HG03432 (cell line): ENCODE data around the gene MRPL10.

ENCODE experiments used
- ATAC-seq: cut with Tn5 transposase; IDR thresholded peaks from one replicate; pipeline ENCODE4 v1.9.1; 2021; ENCODE audit warnings: mild to moderate bottlenecking, moderate library complexity; ENCODE audit not compliant: unreplicated experiment

Gene MRPL10

GRCh38 chr17:47840742-47841487, 9.6 kb upstream of the MRPL10 start, which contains the start of gene SCRN2:
TSS of gene SCRN2 (minus strand) at chr17:47841273. CDS start at chr17:47840843, 430 bp downstream.
- peak; percentile 88 for ATAC-seq

- ATAC-seq: no peak
Measured at GRCh38 chr17:47840001-47840741, 8.8 kb upstream of the MRPL10 start.

- no peak for ATAC-seq
Measured at GRCh38 chr17:47839071-47839470, 7.7 kb upstream of the MRPL10 start.

- ATAC-seq: no peak
Measured at GRCh38 chr17:47838636-47839035, 7.3 kb upstream of the MRPL10 start.

GRCh38 chr17:47837401-47838039, 6.2 kb upstream of the MRPL10 start:
- no peak for ATAC-seq

DNA sequence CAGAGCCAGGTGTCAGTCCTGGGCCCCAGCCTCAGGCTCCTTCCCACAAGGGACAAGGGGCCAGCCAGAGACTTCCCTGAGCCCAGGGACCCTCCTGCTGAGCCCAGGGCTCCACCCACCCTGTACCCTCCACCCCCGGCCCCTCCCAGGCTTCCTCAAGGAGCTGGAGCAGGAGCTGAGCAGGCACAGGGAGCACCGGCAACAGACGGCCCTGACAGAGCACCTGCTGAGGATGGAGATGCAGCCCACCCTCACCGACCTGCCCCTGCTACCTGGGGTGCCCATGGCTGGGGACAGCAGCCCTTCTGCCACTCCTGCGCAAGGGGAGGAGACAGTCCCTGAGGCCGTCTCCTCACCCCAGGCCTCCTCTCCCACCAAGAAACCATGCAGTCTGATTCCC, 5.3 kb upstream of the MRPL10 start:
- ATAC-seq: no peak

DNA sequence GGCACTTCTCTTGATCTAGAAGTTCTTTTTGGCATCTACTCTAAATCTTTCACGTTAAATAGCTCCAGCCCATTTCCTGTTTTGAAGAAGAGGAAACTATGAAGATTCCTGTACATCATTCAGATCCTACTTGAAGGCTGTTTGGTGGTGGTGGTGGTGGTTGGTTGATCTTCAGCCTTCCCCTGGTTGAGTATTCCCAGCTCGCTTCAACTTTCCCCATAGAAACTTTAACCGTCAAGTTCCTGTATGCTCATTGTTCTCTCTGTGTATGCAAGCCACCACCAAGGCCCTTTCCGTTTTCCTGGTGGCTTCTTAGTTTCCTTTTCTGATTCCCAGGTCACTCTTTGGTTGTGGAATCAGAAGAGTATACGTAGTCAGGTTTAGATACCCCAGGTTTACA, 3.4 kb upstream of the MRPL10 start:
- no peak for ATAC-seq

GRCh38 chr17:47831934-47832327, 590 bp upstream of the MRPL10 start:
- peak; percentile 6 for ATAC-seq

DNA sequence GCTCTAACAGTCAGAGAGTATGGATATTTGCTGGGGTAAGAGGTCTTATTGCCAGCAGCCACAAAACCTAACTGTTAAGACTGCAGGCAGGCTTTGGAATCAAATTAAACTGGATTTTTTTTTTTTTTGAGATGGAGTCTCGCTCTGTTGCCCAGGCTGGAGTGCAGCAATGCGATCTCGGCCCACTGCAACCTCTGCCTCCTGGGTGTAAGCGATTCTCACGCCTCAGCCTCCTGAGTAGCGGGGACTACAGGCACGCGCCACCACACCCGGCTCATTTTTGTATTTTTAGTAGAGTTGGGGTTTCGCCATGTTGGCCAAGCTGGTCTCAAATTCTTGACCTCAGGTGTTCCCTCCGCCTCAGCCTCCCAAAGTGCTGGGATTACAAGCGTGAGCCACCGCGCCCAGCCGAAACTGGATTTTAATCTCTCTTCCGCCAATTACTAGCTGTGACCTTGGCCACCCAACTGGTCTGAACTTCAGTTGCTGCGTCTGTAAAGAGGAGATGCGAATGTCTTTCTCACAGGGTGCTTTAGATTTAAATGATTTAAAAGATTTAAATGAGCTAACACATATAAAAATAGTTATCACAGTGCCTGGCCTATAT, 842 bp downstream of the MRPL10 start:
- no peak for ATAC-seq

- no peak for ATAC-seq
Measured at GRCh38 chr17:47829870-47830269, 1.5 kb downstream of the MRPL10 start.

GRCh38 chr17:47823519-47823918, 7.8 kb downstream of the MRPL10 start:
- ATAC-seq: no peak

DNA sequence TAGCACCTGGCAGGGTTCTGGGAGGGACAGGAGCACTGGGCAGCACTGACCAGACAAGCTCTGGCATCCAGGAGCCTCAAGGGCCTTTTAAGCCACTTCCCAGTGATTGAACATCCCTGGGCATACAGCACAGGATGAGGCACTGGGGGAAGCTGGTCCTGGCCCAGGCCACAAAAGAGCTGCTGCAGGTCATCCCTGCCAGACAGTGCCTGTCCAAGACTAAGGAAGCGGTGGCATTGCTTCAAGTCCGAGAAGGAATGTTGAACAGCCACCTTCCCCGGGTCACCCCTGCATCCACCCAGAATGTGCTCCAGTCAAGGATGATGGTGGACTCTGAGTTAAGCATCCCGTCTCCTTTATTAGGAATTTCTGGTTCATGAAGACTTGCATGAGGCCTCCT, 8.6 kb downstream of the MRPL10 start:
- no peak for ATAC-seq

DNA sequence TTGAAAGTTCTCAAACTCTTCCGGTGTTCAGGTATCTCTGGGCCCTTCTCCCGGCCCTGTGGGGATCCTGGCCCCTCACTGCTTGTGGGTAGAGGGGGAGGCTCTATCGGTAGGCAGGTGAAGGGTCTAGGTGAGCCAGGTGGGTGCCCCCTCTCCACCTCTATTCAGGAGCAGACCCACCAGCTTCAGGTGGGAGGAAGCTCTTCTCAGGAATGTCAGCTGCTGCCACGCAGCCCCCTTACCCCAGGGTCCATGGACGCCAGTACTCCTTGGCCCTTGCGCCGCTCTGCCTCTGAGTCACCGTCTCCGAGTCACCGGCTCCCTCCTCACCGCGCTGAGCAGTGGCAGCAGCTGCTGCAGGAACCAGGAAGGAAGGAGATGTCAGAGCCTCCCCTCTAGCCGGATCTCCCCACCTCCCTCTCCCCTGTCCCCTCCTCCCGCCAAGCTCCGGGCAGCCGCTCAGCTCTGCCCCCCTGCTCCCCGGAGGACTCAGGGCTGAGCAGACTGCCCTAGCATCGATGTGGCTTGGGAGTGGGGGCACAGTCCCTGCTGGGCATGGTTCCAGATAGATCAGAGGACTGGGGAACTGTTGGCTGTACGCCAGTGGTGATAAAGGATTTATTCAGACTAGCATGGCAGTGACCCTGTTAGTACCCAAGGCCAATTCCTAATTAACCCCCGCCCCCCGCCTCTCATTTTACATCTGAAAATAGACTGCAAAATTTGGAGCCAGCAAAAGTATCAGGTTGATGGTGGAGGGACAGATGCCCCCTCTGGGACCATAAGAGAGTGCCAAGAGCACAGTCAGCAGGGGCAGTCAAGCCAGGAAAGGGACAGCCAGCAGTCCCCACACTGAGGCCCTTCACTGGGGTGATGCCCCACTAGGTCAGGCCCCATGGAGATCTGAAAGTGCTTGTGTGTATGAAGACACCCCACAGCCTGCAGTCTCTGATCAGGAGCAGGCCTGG, 9.6 kb downstream of the MRPL10 start, which contains the start of gene OSBPL7:
Gene OSBPL7 (minus strand): TSS at position 371 of the 968 bp plus-strand sequence. CDS start 1,516 bp downstream, outside the sequence.
- peak; percentile 84 for ATAC-seq

DNA sequence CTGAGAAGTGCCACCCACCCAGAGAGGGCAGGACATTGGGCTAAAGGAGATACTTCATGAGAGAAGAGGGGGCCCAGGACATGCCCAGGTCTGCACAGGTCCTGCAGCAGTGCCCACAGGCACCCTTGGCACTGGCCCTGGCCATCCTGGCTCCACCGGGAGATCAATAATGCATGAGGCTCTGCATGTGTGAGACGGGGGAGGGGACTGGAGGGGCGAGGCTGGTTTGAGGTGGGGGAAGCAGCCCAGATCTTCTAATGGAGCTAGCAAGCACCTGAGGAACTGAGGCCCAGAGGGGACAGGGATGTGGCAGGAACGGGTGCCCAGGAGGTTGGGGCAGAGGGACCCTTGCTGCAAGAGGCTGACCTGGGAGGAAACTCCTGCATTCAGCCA, 10.3 kb downstream of the MRPL10 start:
- peak; percentile 4 for ATAC-seq

DNA sequence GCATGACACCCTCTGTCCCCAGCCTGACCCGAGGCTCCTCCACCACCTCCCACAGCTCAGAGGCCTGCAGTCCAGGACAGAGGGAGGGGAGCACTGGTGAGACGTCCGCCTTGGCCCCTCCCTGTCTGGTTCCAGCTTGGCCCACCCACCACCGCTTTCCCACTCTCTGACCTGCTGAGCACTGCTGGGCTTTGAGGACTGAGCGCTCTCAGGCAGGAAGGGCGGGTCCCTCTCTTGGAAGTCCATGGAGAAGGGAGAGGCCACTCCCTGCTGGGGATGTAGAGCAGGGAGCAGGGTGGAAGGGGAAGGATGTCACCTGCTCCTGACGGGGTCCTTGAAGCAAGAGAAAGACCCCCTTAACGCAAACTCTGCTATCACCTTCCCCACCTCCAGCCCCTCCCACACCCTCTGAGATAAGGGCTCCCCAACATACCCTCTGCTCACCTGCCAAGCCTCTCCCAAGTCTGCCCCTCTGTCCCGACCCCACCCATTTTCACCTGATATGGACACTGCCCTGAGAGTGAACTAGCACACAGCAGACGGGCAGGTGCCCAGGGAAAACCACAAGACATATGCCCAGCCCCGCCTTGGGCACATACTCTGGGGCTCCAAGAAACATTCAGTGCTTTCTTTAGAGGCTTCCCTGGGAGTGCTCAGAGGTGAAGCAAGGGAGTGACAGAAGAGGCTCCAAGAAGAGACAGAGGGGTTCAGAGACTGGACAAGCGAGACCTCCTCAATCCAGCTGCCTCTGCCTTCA, 11.1 kb downstream of the MRPL10 start:
- no peak for ATAC-seq

DNA sequence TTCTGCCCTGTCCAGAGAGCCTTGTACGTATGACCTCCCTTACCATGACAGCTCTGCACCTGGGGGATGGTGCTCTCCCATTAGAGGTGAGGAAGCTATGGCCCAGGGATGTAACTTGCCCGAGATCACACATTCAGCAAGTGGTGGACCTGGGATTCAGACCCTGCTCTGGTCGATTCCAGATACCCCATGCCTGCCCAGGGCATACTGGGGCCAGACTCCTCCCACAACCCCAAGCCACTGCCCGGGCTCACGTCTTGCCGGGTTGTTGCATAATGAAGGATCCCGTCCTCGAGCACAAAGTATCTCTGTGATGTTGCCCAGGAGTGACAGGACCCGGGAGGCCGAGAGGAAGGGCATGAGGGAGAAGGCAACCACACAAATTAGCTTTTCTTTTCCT, 11.9 kb downstream of the MRPL10 start:
- no peak for ATAC-seq

DNA sequence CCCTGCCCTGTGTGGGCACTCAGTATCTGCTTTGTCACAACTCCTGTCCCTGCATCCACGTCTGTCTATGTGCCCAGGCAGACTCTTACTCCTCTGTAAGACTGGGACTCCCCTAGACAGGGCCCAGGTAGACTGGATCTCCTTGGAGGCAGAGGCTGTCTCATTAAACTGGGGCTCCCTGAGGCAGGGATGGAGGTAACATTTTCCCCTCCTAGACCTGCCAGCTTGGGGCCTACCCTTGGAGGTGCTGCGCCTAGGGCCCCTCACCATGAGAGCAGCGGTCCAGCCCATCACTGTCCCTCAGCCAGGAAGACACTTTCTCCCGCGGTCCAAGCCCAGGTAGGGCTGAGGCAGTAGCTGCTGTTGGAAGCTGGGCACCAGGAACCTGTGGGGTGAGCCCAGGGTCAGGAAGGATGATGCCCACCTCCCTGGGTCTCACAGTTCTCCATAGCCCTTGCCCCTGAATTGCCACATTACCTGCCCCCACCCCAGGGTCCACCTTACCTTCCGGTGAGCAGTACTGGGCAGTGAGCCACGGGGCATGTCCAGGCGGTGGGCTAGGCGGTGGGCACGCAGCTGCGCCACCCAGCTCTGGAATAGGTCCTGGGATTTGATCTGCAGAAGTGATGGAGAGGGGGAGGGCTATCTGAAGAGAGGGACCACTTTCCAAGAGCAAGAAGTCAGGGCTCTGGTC, 13.2 kb downstream of the MRPL10 start:
- no peak for ATAC-seq

DNA sequence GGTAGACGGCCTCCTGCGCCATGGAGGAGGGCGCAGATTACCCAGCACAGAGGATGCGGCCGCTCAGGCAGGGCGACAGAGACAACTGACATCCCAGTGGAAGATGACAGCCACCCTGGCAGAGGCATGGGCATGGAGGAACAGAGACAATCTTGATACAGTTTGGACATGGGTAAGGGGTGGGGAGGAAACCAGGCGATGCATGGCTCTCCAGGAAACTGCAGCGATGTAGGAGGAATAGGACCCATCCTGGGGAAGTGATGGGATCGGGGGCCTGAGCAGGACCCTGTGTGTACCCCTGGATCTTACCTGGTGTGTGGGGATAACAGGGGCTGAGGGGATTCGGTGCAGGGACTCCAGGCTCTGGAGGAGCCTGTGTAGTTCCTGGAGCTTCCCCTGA, 14.4 kb downstream of the MRPL10 start:
- no peak for ATAC-seq
